ENCODE measurements around the gene CNTD1.

DNA sequence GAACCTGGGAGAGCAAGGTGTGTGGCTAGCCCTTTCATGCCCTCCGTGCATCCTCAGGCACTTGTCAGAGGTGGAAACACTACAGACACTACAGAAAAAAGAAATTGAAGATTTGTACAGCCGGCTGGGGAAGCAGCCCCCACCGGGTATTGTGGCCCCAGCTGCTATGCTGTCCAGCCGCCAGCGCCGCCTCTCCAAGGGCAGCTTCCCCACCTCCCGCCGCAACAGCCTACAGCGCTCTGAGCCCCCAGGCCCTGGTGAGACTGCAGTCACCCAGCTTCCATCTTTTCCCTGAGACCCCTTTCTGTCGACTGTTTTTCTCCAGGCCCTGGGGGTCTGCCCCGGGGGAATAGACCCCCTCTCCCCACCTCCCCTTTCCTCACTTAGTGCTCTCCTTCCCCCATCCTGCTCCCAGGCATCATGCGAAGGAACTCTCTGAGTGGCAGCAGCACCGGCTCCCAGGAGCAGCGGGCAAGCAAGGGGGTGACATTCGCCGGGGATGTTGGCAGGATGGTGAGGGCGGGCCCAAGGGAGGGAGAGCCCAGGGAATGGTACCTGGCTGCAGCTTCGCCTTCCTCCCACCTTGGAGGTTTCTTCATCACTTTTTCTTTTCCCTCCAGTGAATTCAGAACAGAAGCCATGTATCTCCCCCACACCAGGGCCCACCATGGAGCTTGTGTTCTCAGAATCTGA, 2.4 kb upstream of the CNTD1 start:
- TF ChIP-seq, protein P1, sequence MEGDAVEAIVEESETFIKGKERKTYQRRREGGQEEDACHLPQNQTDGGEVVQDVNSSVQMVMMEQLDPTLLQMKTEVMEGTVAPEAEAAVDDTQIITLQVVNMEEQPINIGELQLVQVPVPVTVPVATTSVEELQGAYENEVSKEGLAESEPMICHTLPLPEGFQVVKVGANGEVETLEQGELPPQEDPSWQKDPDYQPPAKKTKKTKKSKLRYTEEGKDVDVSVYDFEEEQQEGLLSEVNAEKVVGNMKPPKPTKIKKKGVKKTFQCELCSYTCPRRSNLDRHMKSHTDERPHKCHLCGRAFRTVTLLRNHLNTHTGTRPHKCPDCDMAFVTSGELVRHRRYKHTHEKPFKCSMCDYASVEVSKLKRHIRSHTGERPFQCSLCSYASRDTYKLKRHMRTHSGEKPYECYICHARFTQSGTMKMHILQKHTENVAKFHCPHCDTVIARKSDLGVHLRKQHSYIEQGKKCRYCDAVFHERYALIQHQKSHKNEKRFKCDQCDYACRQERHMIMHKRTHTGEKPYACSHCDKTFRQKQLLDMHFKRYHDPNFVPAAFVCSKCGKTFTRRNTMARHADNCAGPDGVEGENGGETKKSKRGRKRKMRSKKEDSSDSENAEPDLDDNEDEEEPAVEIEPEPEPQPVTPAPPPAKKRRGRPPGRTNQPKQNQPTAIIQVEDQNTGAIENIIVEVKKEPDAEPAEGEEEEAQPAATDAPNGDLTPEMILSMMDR (conservative IDR thresholded peaks at IDR 0.05; ENCODE audit: low read length) = no peak
- TF ChIP-seq EZH2phosphoT487 (IDR thresholded peaks at IDR 0.05; ENCODE audit: borderline replicate concordance, low read depth, low read length) = no peak

Measured in OCI-LY7 (cell line).